ENCODE results near the gene TIE1. TPM values are rescaled to one million over a fixed set of nuclear protein-coding genes. Genes with fewer than 3 reads are reported as not detected.

The TIE1 gene
- not detected in 2 replicates for polyA plus RNA-seq

GRCh38 chr1:43300378-43301094 lies at the start of gene TIE1:
TIE1 (plus strand) TSS chr1:43300982; CDS start chr1:43301072, 90 bp downstream.

DNA sequence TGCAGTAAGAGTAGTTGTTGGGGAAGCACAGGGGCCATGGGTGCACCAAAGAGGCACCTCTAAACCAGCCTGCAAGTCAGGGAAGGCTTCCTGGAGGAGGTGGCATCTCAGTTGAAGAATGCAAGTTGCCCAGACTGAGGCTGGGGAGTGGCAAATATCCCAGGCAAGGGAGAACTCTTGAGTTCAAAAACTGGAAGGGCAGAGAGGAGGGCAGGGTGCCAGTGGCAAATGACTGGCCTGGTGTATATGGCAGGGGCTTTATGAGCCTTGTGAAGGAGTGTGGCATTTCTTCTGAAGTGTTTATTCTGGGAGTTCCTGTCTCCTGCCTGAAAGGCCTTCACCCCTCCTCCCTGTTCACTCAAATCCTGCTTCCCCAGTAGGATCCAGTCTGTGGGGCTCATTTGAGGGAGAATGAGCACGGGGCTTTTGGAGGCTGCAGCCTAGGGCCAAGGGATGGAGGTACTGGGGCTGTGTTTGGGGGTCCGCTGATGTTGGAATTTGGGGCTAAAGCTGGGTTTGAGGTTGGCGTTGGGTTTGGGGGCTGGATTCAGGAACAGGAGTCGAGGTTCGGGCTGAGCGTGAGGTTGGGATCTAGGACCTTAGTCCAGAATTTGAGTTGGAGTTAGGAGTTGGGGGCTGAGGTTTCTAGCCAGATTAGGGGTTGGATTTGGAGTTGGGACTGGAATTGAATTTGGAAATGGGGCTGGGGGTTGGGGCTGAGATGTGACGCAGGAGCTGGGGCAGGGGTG lies 31.0 kb upstream of the TIE1 start, which contains the start of gene TMEM125:
TSS of gene TMEM125 (plus strand) at position 357 of the 749 bp plus-strand sequence. CDS start 2,740 bp downstream, outside the sequence.

GRCh38 chr1:43285269-43285990 lies 15.4 kb upstream of the TIE1 start, which contains the start of gene C1orf210:
C1orf210 (minus strand) TSS chr1:43285581; CDS start chr1:43283270, 2,311 bp downstream.

DNA sequence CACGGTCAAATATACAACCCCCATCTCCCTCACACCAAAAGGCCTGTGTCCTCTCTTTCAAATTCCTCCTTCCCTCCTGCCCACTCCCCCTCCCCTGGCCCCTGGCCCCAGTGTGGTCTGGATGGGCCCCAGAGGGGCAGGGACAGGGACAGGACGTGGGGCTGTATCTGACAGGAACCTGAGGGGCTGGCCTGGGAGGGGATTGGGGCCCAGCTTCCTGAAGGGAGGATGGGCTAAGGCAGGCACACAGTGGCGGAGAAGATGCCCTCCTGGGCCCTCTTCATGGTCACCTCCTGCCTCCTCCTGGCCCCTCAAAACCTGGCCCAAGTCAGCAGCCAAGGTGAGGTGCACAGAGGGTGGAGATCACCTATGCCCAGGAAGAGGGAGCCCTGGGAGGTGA lies 36.8 kb downstream of the TIE1 start, which contains the start of gene MPL:
TSS of gene MPL (plus strand) at position 231 of the 400 bp plus-strand sequence. CDS start at position 262, 31 bp downstream.

DNA sequence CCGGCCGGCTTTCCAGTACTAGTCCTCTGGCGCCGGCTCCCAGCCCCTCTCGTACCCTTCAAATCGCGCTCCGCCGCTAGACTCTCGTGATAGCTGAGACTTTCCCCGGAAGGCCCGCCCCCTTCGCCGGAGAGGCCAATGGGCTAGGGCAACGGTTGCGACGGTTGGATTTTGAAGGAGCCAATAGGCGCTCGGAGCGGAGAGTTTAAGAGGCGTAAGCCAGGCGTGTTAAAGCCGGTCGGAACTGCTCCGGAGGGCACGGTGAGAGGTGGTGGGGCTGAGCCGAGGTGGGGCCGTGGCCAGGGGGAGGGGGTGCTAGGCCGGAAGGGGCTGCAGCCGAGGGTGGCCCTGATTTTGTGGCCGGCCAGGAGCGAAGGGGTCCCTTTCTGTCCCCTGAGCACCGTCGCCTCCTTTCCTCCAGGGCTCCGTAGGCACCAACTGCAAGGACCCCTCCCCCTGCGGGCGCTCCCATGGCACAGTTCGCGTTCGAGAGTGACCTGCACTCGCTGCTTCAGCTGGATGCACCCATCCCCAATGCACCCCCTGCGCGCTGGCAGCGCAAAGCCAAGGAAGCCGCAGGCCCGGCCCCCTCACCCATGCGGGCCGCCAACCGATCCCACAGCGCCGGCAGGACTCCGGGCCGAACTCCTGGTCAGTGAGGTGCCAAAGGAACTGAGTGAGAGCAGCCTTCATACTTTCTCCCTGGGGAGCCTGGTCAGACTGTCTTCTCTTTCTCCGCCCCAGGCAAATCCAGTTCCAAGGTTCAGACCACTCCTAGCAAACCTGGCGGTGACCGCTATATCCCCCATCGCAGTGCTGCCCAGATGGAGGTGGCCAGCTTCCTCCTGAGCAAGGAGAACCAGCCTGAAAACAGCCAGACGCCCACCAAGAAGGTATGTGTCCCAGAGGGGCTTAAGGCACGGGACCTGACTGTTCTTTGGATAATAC lies 58.2 kb downstream of the TIE1 start, which contains the start of gene CDC20:
TSS of gene CDC20 (plus strand) at position 236 of the 948 bp plus-strand sequence. CDS start at position 471, 235 bp downstream.

GRCh38 chr1:43367904-43368645 lies 67.3 kb downstream of the TIE1 start, which contains the start of gene ELOVL1:
ELOVL1 (minus strand) TSS chr1:43368011; CDS start chr1:43365609, 2,402 bp downstream.

Other genes with a start within 250 kb of the TIE1 start
- 51.8 and 62.9 TPM in 2 replicates for gene EBNA1BP2, start 128.7 kb upstream of the TIE1 start, polyA plus RNA-seq
- 0.70 and 1.0 TPM in 2 replicates for gene CFAP57, start 128.7 kb upstream of the TIE1 start, polyA plus RNA-seq
- gene TMEM125, start 31.0 kb upstream of the TIE1 start, polyA plus RNA-seq: 0.27 TPM in 2 replicates
- not detected in 2 replicates for gene C1orf210, start 15.4 kb upstream of the TIE1 start, polyA plus RNA-seq
- not detected in 2 replicates for gene MPL, start 36.8 kb downstream of the TIE1 start, polyA plus RNA-seq
- gene CDC20, start 58.0 kb downstream of the TIE1 start, polyA plus RNA-seq: not detected in 2 replicates
- gene ELOVL1, start 67.0 kb downstream of the TIE1 start, polyA plus RNA-seq: 0.49 and 0.86 TPM in 2 replicates
- gene MED8, start 88.8 kb downstream of the TIE1 start, polyA plus RNA-seq: 67.9 and 79.7 TPM in 2 replicates
- 2.3 and 4.5 TPM in 2 replicates for gene SZT2, start 88.9 kb downstream of the TIE1 start, polyA plus RNA-seq
- gene HYI, start 152.9 kb downstream of the TIE1 start, polyA plus RNA-seq: 0.87 and 8.2 TPM in 2 replicates
- gene PTPRF, start 229.9 kb downstream of the TIE1 start, polyA plus RNA-seq: 2.9 and 6.2 TPM in 2 replicates